Stimulated activated CD4-positive, alpha-beta T cell treated with anti-CD3 and anti-CD28 coated beads, Interleukin-2, amount 100 ng/mL, for 24 hours (primary cell): ENCODE measurements around the gene RPL13.
A peak's percentile ranks its signal among the peaks of the same experiment; 100 is the strongest.

Experiments
- DNase-seq, 2 donors: peaks; one replicate each; pipeline ENCODE4 v3.0.0-alpha.2; 2020

RPL13 gene

DNA sequence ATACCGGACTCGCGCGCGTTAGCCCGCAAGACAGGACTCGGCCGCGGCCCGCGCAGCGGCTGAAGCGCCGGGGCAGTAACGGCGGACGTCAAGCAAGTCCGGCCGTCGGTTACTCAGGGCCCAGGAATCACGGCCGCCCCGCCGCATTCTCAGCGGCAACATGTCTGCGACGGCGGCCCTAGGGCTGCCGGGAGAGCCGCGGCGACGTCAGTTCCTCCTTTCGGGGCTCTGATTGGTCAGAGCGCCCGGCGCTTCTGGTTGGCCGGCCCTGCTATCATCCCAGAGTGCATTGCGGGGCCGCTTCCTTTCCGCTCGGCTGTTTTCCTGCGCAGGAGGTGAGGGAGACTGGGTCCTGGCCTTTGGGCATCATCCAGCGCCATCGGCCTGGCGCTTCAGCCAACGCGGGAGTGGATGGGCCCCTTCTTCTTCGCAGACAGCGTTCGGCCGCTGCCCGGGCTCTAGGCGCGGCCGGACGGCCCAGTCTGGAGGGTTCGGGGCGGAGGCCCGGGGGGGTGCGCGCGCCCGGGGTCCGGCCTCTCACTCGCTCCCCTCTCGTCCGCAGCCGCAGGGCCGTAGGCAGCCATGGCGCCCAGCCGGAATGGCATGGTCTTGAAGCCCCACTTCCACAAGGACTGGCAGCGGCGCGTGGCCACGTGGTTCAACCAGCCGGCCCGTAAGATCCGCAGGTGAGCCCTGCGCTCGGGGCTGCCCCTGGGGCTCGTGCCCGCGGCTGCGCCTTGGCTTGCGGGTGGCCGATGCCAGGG is at the start of gene RPL13:
Gene RPL13, plus strand, starts transcription at position 305 of the 764 bp plus-strand sequence. Its CDS starts 278 bp downstream, at position 583.
- DNase-seq: peak; percentile 92

DNA sequence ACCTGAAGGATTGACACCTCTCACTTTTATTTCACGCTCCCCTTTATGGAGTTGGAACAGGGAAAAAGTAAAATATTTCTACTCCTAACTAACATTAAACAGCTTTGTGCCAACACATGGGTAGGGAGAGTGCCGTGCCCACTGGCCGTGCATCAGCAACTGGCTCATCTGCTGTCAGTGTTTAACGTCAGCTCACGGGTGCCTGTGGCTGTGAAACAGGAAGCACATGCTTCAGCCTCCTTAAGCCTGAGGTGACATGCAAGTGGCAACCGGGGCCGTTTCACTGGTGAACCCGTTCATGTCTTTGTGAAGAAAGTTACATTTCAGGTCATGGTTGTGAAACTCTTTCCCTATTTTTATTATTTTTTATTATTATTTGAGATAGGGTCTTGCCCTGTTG is 49.1 kb upstream of the RPL13 start:
- no peak for DNase-seq

- no peak for DNase-seq
These were observed 48.0 kb upstream of the RPL13 start for GRCh38 chr16:89512453-89512852.

DNA sequence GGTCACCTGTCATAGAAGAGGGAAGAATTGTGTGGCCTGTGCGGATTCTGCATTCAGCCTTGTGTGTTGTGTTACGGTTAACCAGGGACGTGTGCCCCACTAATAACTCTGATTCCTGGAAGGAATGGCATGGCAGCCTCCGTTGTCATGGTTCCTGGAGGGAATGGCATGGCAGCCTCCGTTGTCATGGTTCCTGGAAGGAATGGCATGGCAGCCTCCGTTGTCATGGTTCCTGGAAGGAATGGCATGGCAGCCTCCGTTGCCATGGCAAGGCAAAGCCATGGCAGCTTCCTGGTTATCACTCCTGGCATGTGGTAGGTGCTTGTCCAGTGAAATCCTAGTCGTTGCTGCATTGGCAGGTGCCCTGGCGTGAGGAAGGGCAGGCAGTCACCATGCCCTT is 43.4 kb upstream of the RPL13 start:
- no peak for DNase-seq

- DNase-seq: no peak
These were observed 40.6 kb upstream of the RPL13 start for GRCh38 chr16:89519881-89520280.

GRCh38 chr16:89522287-89522686 is 38.2 kb upstream of the RPL13 start:
- no peak for DNase-seq

DNA sequence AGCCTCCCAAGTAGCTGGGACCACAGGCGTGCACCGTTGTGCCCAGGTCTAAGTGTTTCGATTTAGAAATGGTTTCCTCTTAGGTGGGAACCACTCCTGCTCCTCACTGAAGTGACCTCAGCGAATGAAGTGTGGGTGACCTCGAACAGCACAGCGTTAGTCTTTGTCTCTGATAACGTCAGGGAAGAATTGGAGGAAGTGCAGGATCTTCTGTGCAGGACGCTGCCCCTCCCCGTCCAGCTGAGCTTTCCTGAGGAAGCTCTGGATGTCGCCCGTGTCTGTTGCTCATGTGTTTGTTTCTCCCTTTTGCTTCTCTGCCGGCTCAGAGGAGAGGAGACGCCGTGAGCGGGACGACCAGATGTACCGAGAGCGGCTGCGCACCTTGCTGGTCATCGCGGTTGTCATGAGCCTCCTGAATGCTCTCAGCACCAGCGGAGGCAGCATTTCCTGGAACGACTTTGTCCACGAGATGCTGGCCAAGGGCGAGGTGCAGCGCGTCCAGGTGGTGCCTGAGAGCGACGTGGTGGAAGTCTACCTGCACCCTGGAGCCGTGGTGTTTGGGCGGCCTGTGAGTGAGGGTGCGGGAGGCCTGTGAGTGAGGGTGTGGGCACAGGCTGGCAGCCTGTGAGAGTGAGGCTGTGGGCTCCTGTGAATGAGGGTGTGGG is 36.7 kb upstream of the RPL13 start:
- no peak for DNase-seq

GRCh38 chr16:89525146-89525913 is 35.2 kb upstream of the RPL13 start:
- DNase-seq: no peak

DNA sequence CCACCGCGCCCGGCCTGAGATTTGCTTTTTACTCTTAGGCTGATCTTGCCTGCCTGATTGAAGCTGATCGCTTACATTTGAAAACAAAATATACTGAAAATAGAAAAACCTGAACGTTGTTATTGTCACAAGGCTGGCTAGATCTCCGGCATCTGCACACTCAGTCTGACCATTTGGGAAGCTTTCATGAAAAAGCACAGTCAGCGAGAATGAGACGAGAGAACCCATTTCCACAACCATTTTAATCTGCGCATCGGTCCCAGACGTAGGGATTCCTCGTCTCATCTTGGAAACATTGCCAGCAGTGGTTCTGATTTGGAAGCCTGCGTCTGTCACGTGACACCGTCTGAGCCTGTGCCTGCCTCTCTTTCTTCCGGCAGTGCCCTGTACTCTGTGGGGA is 31.4 kb upstream of the RPL13 start:
- DNase-seq: no peak

DNA sequence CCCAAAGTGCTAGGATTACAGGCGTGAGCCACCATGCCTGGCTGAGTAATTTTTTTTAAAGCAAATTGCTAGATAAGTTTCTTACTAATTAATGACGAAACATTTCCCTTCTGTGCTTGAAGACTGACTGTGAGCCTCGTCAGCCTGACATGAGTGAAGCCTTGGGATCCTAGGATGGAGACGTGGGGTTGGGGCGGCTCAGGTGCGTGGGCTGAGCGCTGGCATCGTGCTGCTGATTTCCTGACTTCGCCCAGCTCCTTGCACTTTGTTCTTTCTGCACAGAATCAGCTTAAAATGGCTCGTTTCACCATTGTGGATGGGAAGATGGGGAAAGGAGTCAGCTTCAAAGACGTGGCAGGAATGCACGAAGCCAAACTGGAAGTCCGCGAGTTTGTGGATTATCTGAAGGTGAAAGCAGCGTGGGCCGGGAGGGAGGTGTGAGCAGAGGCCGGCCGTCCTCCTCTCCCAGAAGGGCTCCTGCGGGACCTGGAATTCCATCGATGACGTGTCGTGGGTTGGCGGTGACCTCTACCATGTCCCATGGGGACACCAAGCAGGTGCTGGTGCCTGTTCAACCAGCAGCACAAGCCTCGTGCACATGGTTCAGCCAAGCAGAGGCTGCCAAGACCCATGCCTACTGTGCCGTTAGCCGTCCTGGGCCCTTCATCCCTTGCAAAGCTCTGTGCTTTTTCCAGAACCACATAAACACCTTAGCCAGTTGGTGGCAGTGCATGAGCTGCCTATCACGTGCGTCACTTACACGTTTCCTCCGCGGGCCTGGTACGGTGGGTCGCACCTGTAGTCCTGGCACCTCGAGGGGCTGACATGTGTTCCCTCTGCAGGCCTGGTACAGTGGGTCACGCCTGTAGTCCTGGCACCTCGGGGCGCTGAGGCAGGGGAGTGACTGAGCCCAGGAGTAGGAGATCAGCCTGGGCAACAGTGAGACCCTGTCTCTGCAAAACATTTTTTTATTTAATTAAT is 29.8 kb upstream of the RPL13 start:
- DNase-seq: no peak

DNA sequence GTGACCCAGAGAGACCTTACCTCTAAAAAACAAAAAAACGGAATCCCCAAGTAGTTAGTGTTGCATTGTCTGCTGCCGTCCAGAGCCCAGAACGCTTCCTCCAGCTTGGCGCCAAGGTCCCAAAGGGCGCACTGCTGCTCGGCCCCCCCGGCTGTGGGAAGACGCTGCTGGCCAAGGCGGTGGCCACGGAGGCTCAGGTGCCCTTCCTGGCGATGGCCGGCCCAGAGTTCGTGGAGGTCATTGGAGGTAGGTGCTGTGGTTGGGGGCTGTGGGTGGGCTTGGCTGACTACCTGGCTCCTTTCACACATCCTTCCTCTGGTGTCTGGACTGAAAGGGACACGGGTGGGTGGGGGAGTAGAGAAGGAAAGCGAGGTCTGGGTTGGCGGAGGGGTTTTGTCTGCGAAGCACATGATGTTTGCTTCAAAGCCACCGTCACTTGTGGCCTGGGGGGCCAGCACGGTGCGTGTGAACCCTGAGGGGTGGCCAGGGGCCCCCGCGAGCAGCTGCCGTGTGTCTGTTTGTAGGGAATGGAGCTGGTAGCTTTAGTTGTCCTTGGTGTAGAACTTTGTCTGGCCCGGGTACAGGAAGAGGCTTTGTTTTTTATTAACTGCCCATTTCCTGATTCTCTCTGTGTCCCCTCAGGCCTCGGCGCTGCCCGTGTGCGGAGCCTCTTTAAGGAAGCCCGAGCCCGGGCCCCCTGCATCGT is 28.5 kb upstream of the RPL13 start:
- DNase-seq: no peak

DNA sequence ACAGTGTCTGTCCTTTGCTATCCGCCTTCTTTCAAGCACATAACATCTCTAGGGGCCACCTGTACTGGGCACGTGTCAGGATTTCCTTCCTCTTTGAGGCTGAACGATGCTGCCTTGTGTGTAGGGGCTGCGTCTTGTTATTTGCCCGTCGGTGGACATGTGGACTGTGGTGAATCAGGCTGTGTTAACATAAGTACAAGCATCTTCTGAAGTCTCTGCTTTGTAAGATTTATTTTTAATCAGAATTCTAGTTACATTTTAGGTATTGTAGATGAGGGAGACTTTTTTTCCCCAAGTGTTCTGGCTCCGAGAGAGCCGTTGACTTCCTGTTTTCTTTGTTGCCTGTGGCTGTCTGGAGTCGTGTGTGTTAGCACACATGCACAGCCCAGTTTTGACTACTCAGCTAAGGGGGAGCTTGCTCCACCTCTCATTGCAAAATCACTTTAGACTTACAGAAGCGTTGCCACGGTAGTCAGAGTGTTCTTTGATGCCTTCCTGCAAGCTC is 26.2 kb upstream of the RPL13 start:
- DNase-seq: no peak

- no peak for DNase-seq
These were observed 24.1 kb upstream of the RPL13 start for GRCh38 chr16:89536371-89536770.

DNA sequence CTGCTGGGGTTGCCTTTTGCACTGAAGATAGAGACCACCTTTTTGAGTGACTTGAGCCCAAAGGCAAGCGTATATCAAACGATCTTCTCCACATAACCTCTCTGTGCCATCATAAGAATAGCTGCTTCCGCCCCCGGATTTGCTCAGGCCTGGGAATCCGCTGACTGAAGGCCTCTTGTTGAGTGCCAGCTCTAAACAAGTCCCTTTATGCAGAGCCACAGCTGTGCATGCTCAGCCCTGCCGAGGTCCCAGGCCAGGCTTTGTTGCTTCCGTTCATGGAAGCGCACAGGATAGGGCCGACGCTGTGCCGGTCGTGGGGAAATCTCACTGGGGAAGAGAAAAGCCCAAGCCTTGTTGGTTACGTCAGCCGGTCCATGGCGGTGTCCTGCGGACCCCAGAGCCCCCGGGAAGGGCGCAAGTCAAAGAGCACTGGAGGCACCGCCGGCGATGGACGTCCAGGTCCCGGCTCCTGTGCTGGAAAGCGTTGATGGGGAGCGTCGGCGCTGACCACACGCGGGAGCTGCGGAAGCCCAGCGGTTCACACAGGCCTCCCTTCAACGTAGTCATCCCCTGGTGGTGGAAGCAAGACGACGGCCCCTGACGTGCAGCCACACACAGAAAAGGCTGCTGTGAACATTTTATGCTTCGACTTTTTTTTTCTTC is 23.5 kb upstream of the RPL13 start:
- DNase-seq: no peak

DNA sequence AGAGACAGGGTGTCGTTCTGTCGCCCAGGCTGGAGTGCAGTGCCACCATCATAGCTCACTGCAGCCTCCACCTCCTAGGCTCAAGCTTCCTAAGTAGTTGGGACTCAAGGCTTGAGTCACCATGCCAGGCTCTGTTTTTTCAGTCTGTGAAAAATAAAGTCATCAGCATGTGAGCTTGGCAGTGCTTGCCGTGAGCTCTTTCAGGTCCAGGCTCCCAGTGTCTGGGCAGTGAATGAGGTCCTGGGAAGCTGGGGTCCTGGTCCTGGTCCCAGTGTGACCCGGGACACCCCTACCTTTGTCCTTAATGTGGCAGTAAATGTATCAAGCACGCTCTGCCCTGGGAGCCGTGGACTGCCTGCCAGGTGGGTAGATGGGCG is 22.9 kb upstream of the RPL13 start:
- no peak for DNase-seq

DNA sequence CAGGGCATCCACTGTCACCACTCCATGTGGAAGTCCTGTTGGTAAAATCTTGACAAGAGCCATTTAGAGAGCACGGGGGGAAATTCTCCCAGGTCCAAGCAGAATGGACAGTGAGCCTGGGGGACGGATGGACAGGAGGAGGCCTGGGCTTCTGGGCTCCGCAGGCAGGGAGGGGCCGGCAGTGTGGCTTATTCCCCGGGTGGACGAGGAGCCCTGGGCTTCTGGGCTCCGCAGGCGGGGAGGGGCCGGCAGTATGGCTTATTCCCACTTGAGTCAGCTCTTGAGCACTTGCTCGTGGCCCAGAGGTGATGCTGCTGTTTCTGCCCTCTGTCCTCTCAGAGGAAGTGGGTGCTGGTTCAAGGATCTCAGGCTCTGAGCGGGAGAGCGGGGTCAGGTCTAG is 22.2 kb upstream of the RPL13 start:
- no peak for DNase-seq

DNA sequence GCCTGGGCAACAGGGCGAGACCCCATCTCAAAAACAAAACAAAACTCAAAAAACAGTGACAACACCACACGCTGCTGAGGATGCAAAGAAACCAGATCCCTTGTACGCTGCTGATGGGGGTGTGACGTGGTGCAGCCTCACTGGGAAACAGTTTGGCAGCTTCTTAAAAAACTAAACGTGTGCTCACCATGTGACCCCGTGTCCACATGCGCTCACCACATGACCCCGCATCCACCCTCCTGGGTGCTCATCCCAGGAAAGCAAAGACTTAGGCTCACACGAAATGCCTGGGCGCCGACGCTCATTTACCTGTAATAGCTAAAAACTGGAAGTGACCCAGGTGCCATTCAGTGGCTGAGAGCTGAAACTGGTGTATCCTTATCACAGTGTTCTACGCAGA is 19.9 kb upstream of the RPL13 start:
- DNase-seq: no peak

DNA sequence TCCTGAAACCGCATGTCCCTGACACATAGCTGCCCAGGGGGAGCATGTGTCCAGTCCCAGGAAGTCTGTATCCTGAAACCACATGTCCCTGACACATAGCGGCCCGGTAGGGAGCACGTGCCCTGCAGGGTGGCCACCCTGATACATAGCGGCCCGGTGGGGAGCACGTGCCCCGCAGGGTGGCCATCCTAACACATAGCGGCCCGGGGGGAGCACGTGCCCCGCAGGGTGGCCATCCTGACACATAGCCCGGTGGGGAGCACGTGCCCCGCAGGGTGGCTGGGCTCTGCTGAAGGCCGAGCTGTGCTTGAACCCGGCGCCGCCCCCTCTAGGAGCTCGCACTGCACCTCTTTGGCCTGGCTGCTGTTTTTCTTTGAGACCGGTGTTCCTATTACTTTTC is 18.7 kb upstream of the RPL13 start:
- no peak for DNase-seq

- no peak for DNase-seq
These were observed 16.4 kb upstream of the RPL13 start for GRCh38 chr16:89544113-89544512.

- no peak for DNase-seq
These were observed 15.8 kb upstream of the RPL13 start for GRCh38 chr16:89544713-89545043.

GRCh38 chr16:89545044-89545830 is 15.2 kb upstream of the RPL13 start:
- DNase-seq: no peak
